HG02571 (cell line): ENCODE results near the gene PAX4.

Experiments
- ATAC-seq: cut with Tn5 transposase; IDR thresholded peaks from one replicate; pipeline ENCODE4 v1.9.1; 2021; ENCODE audit warnings: mild to moderate bottlenecking, moderate library complexity; ENCODE audit not compliant: unreplicated experiment

PAX4 gene

GRCh38 chr7:127618042-127618441, at the start of gene PAX4:
Gene PAX4, minus strand, starts transcription at chr7:127618142. Its CDS starts 2,214 bp downstream, at chr7:127615928.
- ATAC-seq = no peak

GRCh38 chr7:127667017-127667670, 49.2 kb upstream of the PAX4 start:
- no peak for ATAC-seq

- no peak for ATAC-seq
Measured at GRCh38 chr7:127666602-127667001, 48.7 kb upstream of the PAX4 start.

GRCh38 chr7:127665922-127666321, 48.0 kb upstream of the PAX4 start:
- no peak for ATAC-seq

- ATAC-seq = no peak
Measured at GRCh38 chr7:127658970-127659630, 41.2 kb upstream of the PAX4 start.

GRCh38 chr7:127657500-127657899, 39.6 kb upstream of the PAX4 start:
- no peak for ATAC-seq

- ATAC-seq = no peak
Measured at GRCh38 chr7:127655720-127656119, 37.8 kb upstream of the PAX4 start.

GRCh38 chr7:127654404-127655394, 36.8 kb upstream of the PAX4 start:
- no peak for ATAC-seq

- no peak for ATAC-seq
Measured at GRCh38 chr7:127653396-127653795, 35.5 kb upstream of the PAX4 start.

- ATAC-seq = peak; percentile 12
Measured at GRCh38 chr7:127652333-127653248, 34.6 kb upstream of the PAX4 start.

GRCh38 chr7:127651556-127652332, 33.8 kb upstream of the PAX4 start, which contains the start of gene SND1:
Gene SND1, plus strand, starts transcription at chr7:127652194. Its CDS starts 180 bp downstream, at chr7:127652374.
- peak; percentile 94 for ATAC-seq

GRCh38 chr7:127650847-127651555, 33.1 kb upstream of the PAX4 start:
- ATAC-seq = no peak

- ATAC-seq = no peak
Measured at GRCh38 chr7:127648986-127649385, 31.0 kb upstream of the PAX4 start.

- ATAC-seq = no peak
Measured at GRCh38 chr7:127647636-127648035, 29.7 kb upstream of the PAX4 start.

- ATAC-seq = no peak
Measured at GRCh38 chr7:127644484-127644883, 26.5 kb upstream of the PAX4 start.

- ATAC-seq = no peak
Measured at GRCh38 chr7:127638197-127638596, 20.3 kb upstream of the PAX4 start.

- no peak for ATAC-seq
Measured at GRCh38 chr7:127635659-127636285, 17.8 kb upstream of the PAX4 start.

GRCh38 chr7:127632276-127632910, 14.5 kb upstream of the PAX4 start:
- no peak for ATAC-seq
